HL-60/S4 (cell line): ENCODE results near the gene CELA2A.
"Not testable (repeated sequence)": the region's sequence is repeated elsewhere in the genome, so short reads cannot be mapped to it uniquely, and the experiment has no call there.

ENCODE experiments used
- in situ Hi-C: fragments of 300-500 bp; cut with MboI; formaldehyde crosslinking; loops from 2 replicates; pipeline ENCODE4 v1.14.3; 2022; ENCODE audit warnings: low sequenced_read_pairs

Gene CELA2A

GRCh38 chr1:15424981-15425380 lies 31.6 kb upstream of the CELA2A start:
- in situ Hi-C loops, result loop anchor here (5.0 kb wide), 1 partner anchor 98 kb away; no protein-coding TSS in a partner anchor

DNA sequence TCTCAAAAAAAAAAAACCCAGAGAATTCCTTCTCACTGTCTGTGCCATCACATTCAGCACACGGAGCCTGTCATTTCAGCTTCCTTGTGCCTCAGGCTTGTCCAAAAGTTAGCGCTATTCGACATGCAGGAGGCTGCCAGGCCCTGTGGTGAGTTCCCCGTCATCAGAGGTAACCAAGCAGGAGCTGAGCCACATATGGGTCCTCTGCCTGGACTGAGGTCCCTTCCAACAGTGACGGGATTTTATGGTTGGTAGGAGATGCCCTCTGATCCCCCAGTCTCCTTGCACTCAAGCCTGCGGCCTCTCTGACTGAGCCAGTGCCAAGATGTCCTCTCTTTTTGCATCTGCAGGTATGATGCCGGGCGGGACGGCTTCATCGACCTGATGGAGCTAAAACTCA lies 31.0 kb upstream of the CELA2A start:
- in situ Hi-C loops, result loop anchor here (5.0 kb wide), 1 partner anchor 98 kb away; no protein-coding TSS in a partner anchor

- in situ Hi-C loops, result loop anchor here (5.0 kb wide), 1 partner anchor 99 kb away; no protein-coding TSS in a partner anchor
Observed at GRCh38 chr1:15425958-15426357, 30.6 kb upstream of the CELA2A start.

DNA sequence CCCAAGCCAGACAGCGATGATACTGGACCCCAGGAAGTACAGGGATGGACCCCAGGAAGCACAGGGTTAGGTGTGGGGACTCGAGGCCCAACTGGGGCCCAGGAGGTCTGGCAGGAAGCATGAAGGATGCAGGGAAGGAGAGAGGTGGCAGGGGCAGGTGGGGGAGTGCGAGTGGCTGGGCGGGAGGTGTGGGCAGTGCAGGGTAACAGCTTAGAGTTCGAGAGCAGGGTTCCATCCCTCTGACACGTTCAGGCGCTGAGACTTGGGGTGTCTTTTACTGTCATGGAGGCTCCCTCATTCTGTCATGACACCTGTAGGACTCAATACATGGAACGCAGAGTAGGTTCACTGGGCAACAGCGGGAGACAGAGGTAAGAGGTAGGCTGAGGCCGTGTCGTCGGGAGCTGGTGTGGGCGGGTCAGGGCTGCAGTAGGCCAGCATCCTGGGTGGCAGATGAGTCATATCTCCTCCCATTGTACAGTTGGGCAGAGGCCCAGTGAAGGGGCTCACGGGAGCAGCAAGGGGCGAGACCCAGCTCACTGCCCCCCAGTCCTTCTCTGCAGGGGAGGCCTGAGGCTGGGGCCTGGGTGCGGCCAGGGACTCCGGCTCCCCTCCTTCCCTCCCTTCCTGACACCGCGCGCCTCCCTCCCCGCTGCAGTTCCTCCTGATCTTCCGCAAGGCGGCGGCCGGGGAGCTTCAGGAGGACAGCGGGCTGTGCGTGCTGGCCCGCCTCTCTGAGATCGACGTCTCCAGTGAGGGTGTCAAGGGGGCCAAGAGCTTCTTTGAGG lies 29.8 kb upstream of the CELA2A start:
- in situ Hi-C loops, result loop anchor here (5.0 kb wide), 1 partner anchor 99 kb away; no protein-coding TSS in a partner anchor

DNA sequence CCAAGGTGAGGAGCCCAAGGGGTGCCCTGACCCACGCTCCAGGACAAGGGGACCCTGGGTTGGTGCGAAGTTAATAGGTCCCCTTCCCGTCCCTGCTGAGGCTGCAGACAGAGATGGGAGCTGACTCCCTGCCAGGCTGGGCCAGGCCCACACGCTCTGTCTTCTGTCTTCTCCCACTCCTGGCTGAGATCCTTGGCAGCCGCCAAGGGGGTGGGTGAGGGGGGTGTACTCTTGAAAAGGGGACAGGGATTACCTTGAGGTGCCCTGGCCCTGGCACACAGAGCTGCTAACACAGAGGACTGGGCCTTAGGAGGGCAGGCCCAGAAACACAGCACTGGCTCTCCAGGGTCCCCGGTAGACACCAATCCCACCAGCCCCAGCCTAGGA lies 29.3 kb upstream of the CELA2A start:
- in situ Hi-C loops, result loop anchor here (5.0 kb wide), 1 partner anchor 100 kb away; no protein-coding TSS in a partner anchor

- in situ Hi-C loops, result loop anchor here (5.0 kb wide), 1 partner anchor 101 kb away; no protein-coding TSS in a partner anchor
Observed at GRCh38 chr1:15428252-15428651, 28.3 kb upstream of the CELA2A start.

DNA sequence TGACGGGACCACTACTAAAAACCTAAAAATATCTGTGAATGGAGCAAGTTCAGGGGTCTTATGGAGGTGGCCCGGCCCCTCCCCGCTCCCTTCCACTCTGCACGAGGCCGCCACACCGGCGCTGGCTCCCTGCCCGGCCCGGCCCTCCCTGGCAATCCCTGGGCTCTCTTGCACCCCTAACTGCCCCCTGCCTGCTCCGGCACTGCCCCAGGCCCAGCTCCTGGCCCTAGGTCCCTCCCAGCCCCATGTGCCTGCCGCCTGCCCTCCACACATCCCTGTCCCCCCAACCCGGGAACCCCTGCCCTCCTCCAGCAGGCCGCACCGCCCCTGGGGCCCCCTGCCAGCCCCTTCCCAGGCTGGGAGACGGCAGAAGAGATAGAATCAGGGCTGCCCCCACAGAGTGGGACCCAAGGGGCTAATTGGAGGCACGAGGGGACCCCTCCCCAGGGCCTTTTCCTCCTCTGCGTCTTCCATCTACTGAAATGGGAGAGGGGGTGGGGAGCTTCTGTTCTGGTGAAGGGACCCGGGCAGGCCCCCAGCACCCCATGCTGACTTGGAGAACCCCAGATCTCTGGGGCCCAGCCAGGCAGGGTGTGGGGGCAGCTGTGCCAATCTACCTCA lies 27.6 kb upstream of the CELA2A start:
- in situ Hi-C loops, result loop anchor here (5.0 kb wide), 1 partner anchor 102 kb away; no protein-coding TSS in a partner anchor

GRCh38 chr1:15429701-15430149 lies 26.8 kb upstream of the CELA2A start:
- in situ Hi-C loops, result loop anchor here (5.0 kb wide), 1 partner anchor 102 kb away; no protein-coding TSS in a partner anchor

GRCh38 chr1:15430787-15431570 lies 25.6 kb upstream of the CELA2A start:
- in situ Hi-C loops, result no loop called here

GRCh38 chr1:15431571-15431948 lies 25.0 kb upstream of the CELA2A start:
- in situ Hi-C loops, result no loop called here

DNA sequence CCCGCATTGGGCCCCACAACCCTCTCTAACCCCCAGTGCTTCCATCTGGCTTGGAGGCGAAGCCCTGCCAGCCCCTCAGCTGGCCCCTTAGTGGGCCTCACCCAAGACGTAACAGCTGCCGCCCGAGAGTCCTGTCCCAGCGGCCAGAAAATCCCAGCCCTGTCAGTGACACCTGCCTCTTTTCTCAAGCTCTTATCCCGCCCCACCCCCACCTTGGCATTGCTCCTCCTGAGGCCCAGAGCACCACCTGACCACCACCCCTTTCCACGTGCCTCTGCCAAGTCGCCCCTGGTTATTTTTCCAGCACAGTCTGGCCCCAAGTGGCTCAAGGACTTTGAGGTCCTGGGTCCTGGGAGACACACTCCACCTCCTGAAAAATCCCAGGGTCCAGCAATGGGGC lies 24.2 kb upstream of the CELA2A start:
- in situ Hi-C loops, result no loop called here

- in situ Hi-C loops, result no loop called here
Observed at GRCh38 chr1:15433471-15433870, 23.1 kb upstream of the CELA2A start.

- in situ Hi-C loops, result not testable (repeated sequence)
Observed at GRCh38 chr1:15434739-15435138, 21.8 kb upstream of the CELA2A start.

GRCh38 chr1:15435239-15436077 lies 21.1 kb upstream of the CELA2A start:
- in situ Hi-C loops, result no loop called here

DNA sequence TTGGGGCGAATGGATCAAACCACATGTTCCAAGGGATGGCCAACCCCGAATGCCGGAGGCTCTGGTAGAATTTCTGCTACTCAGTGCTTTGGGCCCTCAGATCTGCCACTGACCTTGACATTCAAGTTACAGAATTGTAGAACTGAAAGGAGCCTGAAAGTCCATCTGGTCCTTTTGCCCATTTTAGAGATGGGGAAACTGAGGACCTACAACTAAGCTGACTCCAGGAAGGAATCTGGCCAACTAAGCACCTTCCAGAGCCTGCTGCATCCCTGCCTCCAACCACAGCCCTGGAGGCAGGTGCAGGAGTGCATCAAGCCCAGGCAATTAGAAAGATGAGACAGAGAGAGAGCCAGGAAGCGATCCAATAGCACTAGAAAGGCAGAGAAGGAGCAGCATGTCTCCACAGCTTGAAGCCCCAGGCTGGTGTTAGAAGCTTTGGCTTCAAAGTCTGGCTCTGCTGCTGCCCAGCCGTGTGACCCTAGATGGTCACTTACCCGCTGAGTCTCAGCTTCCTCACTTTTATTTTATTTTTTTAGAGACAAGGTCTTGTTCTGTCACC lies 19.6 kb upstream of the CELA2A start:
- in situ Hi-C loops, result no loop called here

- in situ Hi-C loops, result no loop called here
Observed at GRCh38 chr1:15439325-15439724, 17.2 kb upstream of the CELA2A start.

- in situ Hi-C loops, result no loop called here
Observed at GRCh38 chr1:15440357-15440756, 16.2 kb upstream of the CELA2A start.

GRCh38 chr1:15441247-15441646 lies 15.3 kb upstream of the CELA2A start:
- in situ Hi-C loops, result no loop called here

DNA sequence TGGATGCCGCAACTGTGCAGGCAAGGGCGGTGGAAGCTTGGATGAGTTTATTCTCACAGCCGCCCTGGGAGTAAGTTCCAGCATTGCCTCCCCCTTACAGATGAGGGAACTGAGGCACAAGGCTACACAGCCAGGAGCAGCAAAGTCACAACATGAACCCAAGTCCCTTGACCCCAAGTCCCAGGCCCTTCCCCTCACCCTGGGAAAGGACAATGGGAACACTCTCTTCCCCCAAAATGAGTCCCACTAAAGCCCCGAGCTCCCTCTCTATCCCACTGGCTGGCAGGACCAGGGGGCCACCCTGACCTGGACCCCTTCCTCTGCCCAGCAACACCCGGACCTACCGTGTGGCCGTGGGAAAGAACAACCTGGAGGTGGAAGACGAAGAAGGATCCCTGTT lies 14.4 kb upstream of the CELA2A start:
- in situ Hi-C loops, result no loop called here

DNA sequence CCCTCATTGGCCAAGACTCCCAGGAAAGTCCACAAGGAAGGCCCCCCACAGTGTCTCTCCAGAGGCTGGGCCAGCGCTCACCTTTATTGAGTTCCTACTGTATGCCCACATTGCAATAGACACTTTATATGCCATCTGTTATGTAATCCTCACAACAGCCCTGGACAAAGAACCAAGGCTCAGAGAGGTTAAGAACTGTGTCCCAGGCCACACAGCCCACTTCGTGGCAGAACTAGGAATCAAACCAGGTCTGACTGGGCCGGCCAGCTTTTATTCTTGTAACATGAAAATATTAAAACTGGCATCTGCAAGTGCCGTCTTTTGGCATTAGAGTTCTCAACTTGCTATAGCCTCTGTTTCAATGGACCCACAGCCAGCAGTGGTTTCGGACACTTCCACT lies 13.8 kb upstream of the CELA2A start:
- in situ Hi-C loops, result no loop called here
